ENCODE data around the gene RNF166.

The RNF166 gene

DNA sequence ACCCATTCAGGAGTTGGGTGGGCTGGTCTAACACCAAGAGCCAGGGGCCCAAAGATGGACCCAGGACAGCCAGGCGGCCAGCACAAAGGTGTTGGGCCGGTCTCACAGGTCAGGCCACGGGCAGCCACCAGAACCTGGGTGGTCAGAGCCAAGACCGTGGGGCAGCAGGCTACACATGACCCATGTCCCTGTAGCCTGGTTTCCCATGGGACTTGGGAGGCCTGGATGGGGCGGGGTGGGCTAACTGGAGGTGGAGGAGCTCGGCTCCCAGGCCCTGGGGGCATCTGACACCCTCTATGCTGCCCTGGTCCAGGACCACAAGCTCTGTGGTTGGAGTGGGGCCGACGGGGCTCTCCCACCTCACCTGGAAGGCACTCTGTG is 17.3 kb upstream of the RNF166 start:
- no peak for DNase-seq

- DNase-seq = no peak
These were observed 16.7 kb upstream of the RNF166 start for GRCh38 chr16:88722784-88723506.

DNA sequence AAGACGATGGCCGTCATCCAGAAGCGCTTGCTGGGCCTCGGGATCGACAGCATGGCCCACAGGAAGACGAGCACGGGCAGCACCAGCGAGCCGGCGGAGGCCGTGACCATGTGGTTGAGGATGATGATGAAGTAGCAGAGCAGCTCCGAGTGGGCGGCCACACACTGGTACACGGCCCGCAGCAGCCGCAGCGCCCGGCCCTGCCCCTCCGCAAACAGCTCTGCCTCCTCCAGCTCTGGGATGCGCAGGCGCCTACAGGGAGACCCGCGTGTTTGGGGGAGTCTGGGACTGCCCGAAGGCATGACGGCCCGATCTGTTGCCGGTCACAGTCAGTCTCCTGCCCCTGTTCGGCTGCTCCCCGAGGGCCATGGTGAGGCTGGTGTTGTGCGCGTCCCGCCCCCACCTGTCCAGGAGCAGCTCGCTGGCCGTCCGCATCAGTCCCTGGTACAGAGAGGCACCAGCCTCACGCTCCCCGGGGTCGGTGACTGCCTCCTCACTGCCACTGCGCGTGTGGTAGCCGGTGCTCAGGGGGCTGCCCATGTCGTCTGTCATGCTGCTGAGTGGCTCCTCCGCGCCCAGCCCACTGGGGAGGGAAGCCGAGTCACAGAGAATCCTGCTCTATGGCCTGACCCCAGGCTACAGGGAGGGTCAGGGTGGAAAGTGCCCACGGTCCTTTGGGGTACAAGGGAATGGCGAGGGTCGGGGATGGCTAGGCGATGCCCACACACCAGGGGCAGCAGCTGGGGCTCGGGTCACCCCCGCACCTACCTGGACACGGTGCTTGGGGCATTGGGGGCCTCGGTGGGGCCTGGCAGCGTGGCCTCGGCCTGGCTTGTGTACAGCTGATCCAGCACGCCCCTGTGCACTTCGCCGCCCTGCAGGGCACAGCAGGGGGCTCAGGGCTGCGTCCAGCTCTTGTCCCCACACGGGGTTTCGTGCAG is 15.9 kb upstream of the RNF166 start:
- DNase-seq = no peak

GRCh38 chr16:88721236-88721635 is 15.0 kb upstream of the RNF166 start:
- DNase-seq = no peak

- no peak for DNase-seq
These were observed 14.3 kb upstream of the RNF166 start for GRCh38 chr16:88720396-88720970.

DNA sequence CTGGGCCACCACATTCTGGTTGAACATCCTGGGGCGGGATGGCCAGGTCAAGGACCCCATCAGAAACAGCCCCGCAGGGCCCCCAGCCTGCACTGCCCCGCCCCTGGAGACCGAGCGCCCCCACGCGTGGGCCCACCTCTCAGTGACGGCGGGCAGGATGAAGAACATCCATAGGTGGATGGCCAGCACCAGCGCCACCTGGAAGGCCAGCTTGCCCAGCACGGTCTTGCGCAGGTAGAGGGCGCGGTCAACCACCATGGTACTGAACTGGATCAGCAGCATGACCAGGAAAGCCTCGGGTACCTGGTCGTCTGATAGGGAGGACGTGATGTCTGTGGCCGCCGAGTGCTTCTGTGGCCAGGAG is 13.7 kb upstream of the RNF166 start:
- no peak for DNase-seq

GRCh38 chr16:88719267-88719932 is 13.2 kb upstream of the RNF166 start:
- no peak for DNase-seq

GRCh38 chr16:88718178-88718577 is 12.0 kb upstream of the RNF166 start:
- no peak for DNase-seq

DNA sequence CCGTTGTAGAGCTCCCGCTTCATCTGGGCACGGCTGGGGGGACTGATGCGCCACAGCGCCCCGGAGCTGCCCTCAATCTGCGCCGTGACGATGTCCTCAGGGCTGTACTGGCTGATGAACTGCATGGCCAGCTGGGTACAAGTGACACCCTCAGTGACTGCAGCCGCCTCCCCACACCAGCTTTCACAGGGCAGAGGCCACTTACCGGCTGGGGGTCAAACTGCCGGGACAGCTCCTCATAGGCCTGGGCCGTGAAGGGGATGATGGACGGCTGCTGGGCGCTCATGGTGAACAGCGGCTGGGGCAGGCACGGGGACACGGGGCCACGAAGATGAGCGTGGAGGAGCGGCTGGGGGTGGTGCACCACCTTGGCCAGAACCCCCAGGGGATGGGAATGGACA is 10.4 kb upstream of the RNF166 start:
- no peak for DNase-seq

DNA sequence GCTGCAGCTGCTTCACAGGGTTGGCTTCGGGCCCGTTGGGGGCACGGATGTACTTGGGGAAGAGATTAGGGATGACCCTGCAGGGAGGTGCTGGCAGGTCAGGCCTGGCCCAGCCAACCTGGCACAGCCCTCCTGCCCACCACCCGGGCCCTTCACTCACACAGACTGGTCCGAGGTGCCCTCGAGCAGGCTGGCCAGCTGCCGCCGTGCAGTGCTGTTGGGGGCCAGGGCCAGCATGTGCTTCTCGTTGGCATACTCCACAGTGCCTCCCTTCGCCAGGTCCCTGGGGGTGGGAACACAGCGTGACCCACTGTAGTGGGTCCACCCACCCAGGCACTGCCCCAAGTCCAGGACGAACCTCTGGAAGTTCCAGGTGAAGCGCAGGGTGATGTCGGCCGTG is 10.0 kb upstream of the RNF166 start:
- no peak for DNase-seq

DNA sequence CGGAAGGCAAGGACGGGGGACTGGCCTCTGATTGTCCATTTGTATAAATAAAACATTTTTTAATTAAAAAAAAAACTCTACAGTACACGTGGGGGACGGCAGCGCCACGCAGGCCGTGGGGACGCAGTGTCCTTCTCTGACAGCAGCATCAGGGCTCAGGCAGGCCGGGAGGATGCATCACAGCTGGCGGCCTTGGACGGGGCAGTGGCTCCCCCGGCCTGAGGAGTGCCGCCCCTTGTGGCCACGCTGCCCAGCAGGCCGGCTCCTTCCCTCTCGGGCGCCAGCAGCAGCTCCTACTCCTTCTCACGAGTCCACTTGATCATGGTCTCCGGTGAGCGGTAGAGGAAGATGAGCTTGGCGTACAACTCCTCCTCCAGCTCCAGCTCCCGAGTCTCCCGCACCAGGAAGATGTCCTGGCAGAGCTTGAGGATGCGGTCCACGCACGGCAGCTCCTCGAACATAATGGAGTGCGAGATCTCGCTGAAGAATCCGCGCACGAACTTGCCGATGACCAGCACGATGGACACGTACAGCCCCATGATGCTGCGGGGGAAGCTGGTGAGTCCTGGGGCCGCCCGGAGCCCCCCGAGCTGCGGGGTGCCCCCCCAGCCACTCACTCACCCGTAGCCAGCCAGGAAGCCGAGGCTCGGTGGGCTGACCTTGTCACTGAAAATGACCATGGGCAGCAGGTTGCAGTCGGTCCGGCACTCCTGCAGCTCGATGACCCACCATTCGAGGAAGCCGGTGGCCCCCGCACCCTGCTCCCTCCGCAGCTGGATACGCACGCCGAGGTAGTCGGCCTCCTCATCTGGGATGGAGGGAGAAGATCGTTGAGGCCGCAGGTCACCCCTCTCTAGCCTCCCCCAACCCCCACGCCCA is 9.3 kb upstream of the RNF166 start:
- DNase-seq = no peak

- DNase-seq = no peak
These were observed 8.5 kb upstream of the RNF166 start for GRCh38 chr16:88714420-88715302.

GRCh38 chr16:88713568-88714419 is 7.6 kb upstream of the RNF166 start:
- no peak for DNase-seq

DNA sequence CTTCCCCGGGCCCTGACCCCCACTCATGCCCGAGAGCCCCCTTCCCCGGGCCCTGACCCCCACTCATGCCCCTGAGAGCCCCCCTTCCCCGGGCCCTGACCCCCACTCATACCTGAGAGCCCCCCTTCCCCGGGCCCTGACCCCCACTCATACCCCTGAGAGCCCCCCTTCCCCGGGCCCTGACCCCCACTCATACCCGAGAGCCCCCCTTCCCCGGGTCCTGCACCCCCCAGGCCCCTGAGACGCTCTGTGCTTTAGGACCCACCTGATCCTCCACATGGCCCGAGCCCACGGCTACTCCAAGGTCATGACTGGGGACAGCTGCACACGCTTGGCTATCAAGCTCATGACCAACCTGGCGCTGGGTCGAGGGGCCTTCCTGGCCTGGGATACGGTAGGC is 6.8 kb upstream of the RNF166 start:
- DNase-seq = no peak

- no peak for DNase-seq
These were observed 6.3 kb upstream of the RNF166 start for GRCh38 chr16:88712362-88712979.

DNA sequence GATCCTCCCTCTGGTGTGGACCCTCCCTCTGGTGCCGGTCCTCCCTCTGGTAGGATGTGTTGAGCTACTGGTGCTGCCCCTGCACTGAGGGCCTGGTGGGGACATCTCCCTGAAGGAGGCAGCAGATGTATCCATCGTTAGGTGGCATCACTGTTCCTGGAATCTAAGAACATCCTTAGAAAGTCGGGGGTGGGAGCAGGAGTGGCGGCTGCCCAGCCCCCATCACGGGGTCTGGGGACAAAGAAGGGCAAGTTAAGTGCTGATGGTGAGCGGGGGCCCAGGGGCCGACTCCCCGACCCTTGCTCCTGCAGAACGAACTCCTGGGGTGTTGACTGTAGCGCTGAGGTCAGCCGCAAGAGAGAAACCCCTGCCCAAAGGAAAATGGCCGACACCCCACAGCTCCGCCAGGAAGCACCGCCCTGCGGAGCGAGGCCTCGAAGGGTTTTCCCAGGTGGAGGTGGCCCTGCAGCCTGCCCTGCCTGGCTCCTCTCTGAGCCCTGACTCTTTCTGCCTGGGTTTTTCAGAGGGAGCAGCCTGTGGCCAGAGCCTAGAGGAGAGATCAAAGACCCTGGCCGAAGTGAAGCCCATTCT is 5.6 kb upstream of the RNF166 start:
- DNase-seq = no peak

DNA sequence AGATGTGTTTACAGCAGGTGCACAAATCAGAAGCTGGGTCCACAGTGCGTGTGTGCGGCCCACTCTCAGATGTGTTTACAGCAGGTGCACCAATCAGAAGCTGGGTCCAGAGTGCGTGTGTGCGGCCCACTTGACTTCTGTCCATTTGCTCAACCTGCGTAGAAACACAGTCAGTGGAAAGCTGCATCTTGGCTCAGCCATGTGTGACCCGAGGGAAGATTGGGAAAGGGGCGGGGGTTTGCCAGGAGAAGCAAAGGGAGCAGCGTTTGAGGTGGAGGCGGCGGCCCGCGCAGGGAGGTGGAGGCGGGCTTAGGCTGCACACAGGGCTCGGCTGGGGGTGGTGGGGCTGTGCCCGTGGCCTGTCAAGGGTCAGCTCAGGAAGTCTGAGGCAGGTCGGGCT is 4.3 kb upstream of the RNF166 start:
- DNase-seq = no peak

- no peak for DNase-seq
These were observed 988 bp upstream of the RNF166 start for GRCh38 chr16:88706965-88707826.
